Measurements from ENCODE around the gene STAP2.

Gene STAP2

DNA sequence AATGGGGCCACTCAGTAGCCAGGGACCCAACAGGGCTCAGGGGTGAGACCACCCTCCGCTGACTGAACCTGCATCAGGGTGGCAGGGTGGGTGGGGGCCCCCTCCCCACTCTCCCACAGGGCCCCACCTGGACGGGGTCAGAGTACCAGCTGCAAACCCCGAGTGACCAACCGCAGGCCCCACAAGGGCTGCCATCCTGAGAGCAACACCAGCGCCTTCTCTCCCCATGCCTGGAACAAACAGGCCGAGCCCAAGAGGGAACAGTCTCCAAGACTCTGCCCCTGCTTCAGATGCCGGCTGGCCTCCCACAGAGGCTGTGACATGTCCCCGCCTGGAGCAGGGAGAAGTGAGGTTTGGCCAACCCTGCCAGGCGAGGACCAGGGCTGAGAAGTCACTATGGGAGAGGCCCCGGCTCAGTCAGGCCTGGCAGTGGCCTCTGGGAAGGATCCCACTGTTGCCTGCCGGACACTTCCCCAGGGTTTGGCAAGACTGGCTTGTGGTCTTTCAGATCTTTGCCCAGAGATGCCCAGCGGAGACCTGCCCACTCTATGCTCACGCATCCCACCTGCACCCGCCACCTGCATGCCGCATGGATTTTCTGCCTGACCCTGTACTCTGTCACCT lies 31.9 kb upstream of the STAP2 start:
- no peak for DNase-seq

- peak; percentile 32 to 57 for DNase-seq
These were observed 31.2 kb upstream of the STAP2 start for GRCh38 chr19:4369888-4370260.

- peak in 1 of 2 donors; percentile 17 for DNase-seq
These were observed 30.7 kb upstream of the STAP2 start for GRCh38 chr19:4369109-4369887.

- no peak for DNase-seq
These were observed 29.6 kb upstream of the STAP2 start for GRCh38 chr19:4368128-4368820.

DNA sequence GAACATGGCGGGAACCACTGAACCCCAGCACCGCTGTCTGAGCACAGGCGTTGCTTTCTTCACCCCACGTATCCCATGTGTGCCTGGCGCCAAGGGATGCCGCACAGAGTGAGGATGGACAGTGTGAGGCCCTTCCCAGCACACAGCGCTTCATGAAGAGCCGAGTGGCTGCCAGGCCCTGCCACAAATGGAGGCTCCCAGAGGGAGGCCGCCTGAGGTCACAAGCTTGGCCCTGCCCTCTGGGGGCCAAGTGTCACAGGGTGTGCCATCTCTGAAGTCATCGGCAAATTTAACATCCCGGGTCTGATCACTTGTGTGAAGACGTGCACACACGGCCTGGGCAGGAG lies 29.1 kb upstream of the STAP2 start:
- DNase-seq = no peak

DNA sequence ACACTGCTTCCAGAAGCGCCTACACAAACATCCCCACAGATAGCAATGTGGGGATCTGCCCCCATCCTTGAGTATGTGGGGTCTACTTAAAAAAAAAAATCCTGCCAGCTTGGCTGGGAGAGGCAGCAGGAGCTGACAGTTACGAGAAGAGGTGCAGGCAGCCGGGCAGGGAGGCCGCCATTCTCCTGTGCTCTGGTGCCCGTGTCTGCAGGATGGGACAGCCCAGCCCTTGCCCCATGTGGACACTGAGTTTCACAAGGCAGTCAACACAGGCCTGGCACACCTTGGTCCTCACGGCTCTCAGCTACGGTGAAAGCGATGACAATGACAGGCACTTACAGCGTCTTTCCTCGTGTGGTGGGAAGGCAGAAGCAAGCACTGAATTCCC lies 28.7 kb upstream of the STAP2 start:
- DNase-seq = no peak

GRCh38 chr19:4366666-4367335 lies 28.2 kb upstream of the STAP2 start:
- no peak for DNase-seq

DNA sequence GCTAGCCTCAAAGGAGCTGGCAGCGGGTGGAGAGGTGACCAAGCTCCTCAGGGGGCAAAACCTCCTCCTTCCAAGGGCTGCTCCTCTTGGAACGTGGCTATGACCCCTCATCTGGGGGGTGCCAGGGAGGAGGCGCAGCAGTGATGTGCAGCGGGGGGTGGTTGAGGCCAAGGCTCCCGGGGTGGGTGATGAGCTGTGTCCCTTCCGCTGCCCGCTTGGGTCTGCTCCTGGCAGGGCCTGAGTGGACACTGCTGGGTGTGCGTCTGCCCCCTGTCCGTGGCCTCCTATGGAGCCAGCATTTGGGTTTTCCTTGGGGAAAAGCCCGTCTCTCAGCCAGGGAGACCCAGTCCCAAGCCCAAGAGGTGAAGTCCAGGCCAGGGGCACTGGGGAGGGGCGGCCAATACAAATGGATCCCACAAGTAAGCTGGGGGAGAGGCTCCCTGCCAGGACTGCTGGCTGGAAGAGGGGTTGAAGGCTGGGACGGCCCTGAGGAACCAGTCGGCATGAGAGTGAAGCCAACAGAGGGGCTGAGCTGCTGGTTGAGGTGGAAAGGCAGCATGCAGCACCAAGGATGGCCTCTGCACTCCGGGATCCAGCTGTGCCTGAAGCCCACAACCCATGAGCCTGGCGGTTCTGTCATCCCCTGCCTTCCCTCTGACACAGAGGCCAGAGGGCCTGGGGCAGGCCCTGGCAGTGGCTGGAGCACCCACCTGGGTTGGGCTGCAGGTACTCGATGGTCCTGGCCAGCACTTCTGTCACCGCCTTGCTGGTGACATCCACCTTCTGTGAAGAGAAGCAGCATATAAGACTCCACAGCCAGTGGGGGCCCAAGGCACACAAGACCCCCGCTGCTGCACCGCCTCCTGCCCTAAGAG lies 27.4 kb upstream of the STAP2 start:
- no peak for DNase-seq

- DNase-seq = no peak
These were observed 26.7 kb upstream of the STAP2 start for GRCh38 chr19:4365341-4365740.

- no peak for DNase-seq
These were observed 25.1 kb upstream of the STAP2 start for GRCh38 chr19:4363571-4364304.

DNA sequence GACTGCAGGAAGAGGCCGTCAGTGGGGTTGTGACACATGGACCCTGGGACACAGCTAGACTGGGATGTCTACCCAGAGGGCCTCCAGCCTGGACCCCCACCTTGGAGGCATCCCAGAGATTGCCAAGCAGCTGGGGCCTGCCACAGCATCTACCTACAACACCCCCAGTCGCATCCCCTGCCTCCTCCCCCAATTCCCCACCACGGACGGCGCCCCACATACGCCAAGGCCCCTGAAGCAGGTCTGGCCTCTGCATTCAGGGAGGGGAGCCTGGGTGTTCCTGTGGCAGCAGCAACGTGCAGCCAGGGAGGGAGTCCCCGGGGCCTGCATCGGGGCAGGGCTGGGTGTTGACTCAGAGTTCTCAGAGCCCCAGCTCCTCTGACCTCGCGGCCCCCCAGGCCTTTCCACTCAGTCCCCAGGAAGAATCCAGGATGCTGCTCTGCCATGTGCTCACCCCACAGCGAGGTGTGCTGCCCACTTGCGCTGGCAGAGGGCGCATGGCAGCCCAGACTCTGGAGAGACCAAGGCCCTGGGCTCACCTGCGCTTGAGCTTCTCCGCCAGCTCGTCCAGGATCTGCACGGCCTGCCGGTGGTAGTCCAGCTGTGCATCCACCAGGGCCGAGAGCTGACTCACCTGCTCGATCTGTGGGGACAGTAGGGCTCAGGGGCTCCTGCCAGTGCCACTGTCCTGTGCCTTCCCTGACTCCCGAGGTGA lies 24.4 kb upstream of the STAP2 start:
- no peak for DNase-seq

GRCh38 chr19:4362101-4362828 lies 23.6 kb upstream of the STAP2 start:
- DNase-seq = no peak

GRCh38 chr19:4361152-4362046 lies 22.8 kb upstream of the STAP2 start:
- DNase-seq = no peak

DNA sequence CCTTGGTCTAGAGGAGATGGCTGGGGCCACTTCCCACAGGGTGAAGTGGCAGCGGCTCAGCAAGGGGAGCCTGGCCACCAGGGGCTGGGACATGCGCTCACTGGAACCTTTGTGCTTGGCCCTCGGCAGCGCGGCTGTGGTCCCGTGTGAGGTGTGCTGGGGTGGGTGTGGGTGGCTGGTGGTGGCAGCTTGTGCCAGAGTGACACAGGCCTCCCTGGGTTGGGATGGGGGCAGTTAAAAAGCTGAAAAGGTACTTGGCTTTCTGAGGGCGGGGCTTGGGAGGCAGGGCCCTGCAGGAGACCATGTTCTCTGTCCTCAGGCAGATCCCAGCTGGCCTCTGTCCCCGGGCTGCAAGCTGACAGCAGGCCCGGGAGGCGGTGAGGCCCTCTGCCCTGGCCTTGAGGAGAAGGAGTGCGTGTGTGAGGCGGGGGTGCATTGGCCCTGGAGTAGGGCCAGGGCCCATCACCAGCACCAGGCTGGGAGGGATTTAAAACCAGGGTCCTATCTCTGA lies 22.1 kb upstream of the STAP2 start:
- DNase-seq = no peak

DNA sequence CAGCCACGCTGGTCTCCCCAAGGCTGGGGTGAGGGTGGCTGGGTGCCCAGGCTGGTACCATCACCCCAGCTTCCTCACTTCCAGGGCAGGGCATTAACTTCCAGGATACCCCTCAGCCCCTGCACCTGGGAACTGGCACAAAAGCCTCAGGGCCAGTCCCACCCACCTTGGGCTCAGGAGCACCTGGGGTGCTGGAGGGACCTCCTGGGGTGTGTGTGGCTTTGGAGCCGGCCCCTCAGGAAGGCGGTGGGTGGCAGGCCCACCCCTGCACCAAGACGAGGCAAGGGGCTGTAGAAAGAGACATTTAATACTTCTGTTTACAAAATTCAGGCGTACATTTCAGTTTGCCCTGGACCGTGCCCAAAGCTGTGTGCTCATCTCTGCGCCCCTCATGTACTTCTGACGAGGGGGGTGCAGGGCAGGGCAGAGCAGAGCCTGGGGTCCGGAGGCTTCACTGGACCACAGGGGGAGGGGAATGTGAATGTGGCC lies 21.5 kb upstream of the STAP2 start:
- DNase-seq = no peak

DNA sequence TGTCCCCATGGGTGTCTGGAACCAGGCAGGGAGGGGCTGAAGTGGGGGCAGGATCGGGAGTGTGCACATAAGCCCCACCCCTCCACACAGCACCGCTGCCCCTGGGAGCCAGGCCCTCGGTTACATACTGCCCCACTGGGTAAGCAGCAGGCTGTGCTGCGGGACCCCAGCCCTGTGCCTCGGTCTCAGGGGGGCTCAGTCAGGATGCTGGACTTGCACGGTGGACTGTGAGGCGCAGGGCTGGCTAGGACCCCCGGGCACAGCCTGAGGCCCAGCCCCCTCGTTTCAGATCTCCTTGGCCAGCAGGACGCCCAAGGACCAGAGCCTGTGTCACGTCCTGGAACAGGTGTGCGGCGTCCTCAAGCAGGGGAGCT lies 21.0 kb upstream of the STAP2 start:
- no peak for DNase-seq

- DNase-seq = no peak
These were observed 20.3 kb upstream of the STAP2 start for GRCh38 chr19:4358709-4359626.

GRCh38 chr19:4357921-4358326 lies 19.3 kb upstream of the STAP2 start:
- DNase-seq = no peak
